Testis (tissue), 2 donors: Measurements from ENCODE around the gene BRAF.
A peak's percentile ranks its signal among the peaks of the same experiment; 100 is the strongest.

Experiments
- POLR2A ChIP-seq: fragments of 450-650 bp; IDR thresholded peaks from one replicate; pipeline ENCODE4 v1.6.1; 2017; ENCODE audit warnings: antibody characterized with exemption, mild to moderate bottlenecking, moderate library complexity
- TF ChIP-seq, protein P1 (sequence below), 3 experiments: fragments of 450-650 bp in 2 of 3; fragments of 200-600 bp in 1 of 3; sonication (generic) in 1 of 3; IDR thresholded peaks; one replicate each; pipeline ENCODE4 v1.5.1; 2016 to 2019; ENCODE audit warnings: antibody characterized with exemption in 3 of 3, mild to moderate bottlenecking in 2 of 3, moderate library complexity in 1 of 3

DNA sequence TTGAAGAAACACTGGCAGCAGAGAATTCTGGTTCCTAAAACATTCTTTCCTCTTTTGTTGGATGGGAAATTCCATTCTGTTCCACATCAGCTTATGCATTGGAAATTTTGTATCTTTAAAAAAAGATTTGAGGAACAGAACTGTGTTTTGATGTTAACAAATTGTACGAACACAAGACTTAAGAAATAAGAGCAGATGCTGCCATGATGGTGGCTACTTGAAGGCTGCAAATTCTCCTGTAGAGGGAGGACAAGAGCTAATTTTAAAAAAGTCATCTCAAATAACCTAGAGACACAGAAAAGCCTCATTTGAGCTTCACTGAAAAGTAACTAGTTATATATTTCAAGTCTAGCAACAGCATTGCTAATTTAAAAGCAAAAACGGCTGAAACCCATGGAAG is 198.4 kb downstream of the BRAF start:
- no peak for TF ChIP-seq POLR2A
- TF ChIP-seq, protein P1, sequence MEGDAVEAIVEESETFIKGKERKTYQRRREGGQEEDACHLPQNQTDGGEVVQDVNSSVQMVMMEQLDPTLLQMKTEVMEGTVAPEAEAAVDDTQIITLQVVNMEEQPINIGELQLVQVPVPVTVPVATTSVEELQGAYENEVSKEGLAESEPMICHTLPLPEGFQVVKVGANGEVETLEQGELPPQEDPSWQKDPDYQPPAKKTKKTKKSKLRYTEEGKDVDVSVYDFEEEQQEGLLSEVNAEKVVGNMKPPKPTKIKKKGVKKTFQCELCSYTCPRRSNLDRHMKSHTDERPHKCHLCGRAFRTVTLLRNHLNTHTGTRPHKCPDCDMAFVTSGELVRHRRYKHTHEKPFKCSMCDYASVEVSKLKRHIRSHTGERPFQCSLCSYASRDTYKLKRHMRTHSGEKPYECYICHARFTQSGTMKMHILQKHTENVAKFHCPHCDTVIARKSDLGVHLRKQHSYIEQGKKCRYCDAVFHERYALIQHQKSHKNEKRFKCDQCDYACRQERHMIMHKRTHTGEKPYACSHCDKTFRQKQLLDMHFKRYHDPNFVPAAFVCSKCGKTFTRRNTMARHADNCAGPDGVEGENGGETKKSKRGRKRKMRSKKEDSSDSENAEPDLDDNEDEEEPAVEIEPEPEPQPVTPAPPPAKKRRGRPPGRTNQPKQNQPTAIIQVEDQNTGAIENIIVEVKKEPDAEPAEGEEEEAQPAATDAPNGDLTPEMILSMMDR (IDR thresholded peaks at IDR 0.05) = peak in 1 of 3 experiments; percentile 11
